Activated T-helper 1 cell treated with anti-CD3 and anti-CD28 coated beads, Interleukin-12 subunit alpha, Interleukin-12 subunit beta, Interleukin-2, Interleukin-4 antibody, amounts not matched to agents 30 ng/mL and 10 ng/mL and 1 ng/mL, durations not matched to agents 14 hours and 24 hours and 36 hours (primary cell): Measurements from ENCODE around the gene CTNS. TPM values are rescaled to one million over a fixed set of nuclear protein-coding genes. Genes with fewer than 3 reads are reported as not detected.
A peak's percentile ranks its signal among the peaks of the same experiment; 100 is the strongest.

ENCODE experiments used
- DNase-seq: peaks from one replicate; pipeline ENCODE4 v3.0.0; 2021; ENCODE audit warnings: low spot score
- H3K27ac Mint-ChIP-seq: one replicate; pipeline ENCODE4 v1.8.0; 2021; ENCODE audit warnings: mild to moderate bottlenecking, mixed read lengths
- H3K27me3 Mint-ChIP-seq: one replicate; pipeline ENCODE4 v1.8.0; 2022; ENCODE audit warnings: mild to moderate bottlenecking, moderate library complexity, mixed read lengths; ENCODE audit not compliant: insufficient read depth
- H3K36me3 Mint-ChIP-seq: one replicate; pipeline ENCODE4 v1.8.0; 2021; ENCODE audit warnings: low read depth, mixed read lengths
- H3K4me1 Mint-ChIP-seq: one replicate; pipeline ENCODE4 v1.8.0; 2021; ENCODE audit warnings: low read depth, mixed read lengths
- H3K4me3 Mint-ChIP-seq: one replicate; pipeline ENCODE4 v1.8.0; 2021; ENCODE audit warnings: mild to moderate bottlenecking, moderate library complexity, mixed read lengths
- H3K9me3 Mint-ChIP-seq: one replicate; pipeline ENCODE4 v1.8.0; 2021; ENCODE audit warnings: mixed read lengths
- intact Hi-C: fragments of 100-400 bp; cut with micrococcal nuclease; formaldehyde crosslinking; loops from one replicate; pipeline ENCODE4 v1.15.1; 2024
- total RNA-seq: library from RNA; stranded (reverse); gene quantifications from 2 replicates; pipeline ENCODE4 v1.2.3, GENCODE V29; 2022

Gene CTNS
- total RNA-seq, 1 donor from 2014 or later: 55.3 TPM

GRCh38 chr17:3656755-3657587, 20.4 kb downstream of the CTNS start:
- intact Hi-C loops: no loop called here
- Mint-ChIP-seq H3K4me1 (no peaks in the 10 kb centered on the region), H3K27me3 (no peaks in the 10 kb centered on the region), H3K9me3 (no peaks in the 10 kb centered on the region), H3K4me3 (no peak overlapping the region), H3K36me3 (peaks cover 1% of the 10 kb centered on the region), H3K27ac (no peak overlapping the region)
- no peak for DNase-seq

DNA sequence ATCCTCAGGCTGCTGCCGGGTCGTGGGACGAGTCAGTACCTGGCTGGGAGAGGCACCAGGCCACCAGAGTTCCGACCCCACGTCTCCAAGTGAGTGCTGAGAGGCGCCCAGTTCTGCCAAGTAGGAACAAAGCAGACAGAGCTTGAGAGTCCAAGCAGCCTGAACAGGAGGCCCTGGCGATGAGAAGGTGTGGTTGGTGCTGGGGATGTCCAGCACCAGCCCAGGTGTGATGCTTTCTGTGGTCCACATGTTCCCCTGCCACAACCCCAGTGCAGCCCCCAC, 21.0 kb downstream of the CTNS start:
- no peak for DNase-seq
- no peaks in the 10 kb centered on the region for H3K27me3 Mint-ChIP-seq
- H3K4me3 Mint-ChIP-seq: no peak overlapping the region
- no peaks in the 10 kb centered on the region for H3K4me1 Mint-ChIP-seq
- peaks cover 1% of the 10 kb centered on the region for H3K36me3 Mint-ChIP-seq
- no peaks in the 10 kb centered on the region for H3K9me3 Mint-ChIP-seq
- H3K27ac Mint-ChIP-seq: no peak overlapping the region
- intact Hi-C loops: no loop called here

DNA sequence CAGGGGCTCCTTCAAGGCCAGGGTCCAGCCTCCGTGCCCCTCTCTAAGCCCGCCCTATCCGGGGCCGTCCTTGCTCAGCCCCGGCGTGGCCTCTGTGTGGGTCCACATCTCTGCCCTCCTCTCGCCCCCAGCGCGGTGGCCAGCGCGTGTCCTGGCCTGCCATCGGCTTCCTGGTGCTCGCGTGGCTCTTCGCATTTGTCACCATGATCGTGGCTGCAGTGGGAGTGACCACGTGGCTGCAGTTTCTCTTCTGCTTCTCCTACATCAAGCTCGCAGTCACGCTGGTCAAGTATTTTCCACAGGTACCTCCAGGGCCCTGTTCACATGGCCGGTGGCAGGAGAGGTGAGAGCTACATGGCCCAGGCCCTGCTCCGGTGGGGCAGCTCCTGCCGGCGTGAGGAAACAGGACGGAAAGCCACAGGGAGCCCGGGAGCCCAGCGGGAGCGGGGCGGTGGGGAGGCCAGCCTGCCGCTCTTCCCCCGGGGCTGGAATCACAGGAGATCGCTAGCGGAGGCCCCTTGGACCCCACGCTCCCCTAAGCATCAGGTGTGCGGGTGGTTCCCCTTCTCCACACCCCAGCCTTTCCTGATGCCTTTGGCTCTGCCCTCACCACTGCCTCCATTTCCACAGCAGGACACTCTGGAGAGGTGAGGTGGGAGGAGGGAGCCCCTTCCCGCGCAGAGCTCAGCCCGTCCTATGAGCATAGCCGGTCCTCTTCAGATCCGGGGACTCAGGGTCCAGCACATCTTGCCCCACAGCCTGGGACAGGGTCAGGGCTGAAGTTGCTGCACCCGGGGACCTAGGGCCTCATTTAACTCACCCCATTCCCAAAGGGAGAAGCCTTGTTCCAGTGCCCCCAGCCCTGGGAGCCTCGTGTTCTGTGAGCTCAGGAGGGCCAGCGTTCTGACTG, 21.6 kb downstream of the CTNS start:
- Mint-ChIP-seq H3K27me3 (no peaks in the 10 kb centered on the region), H3K9me3 (no peaks in the 10 kb centered on the region), H3K4me1 (no peaks in the 10 kb centered on the region), H3K36me3 (peaks cover 1% of the 10 kb centered on the region), H3K4me3 (no peak overlapping the region), H3K27ac (no peak overlapping the region)
- DNase-seq: no peak
- intact Hi-C loops: no loop called here

GRCh38 chr17:3658784-3659449, 22.4 kb downstream of the CTNS start:
- Mint-ChIP-seq H3K36me3 (peaks cover 1% of the 10 kb centered on the region), H3K4me3 (no peak overlapping the region), H3K27me3 (no peaks in the 10 kb centered on the region), H3K27ac (no peak overlapping the region), H3K4me1 (no peaks in the 10 kb centered on the region), H3K9me3 (no peaks in the 10 kb centered on the region)
- intact Hi-C loops: no loop called here
- no peak for DNase-seq

DNA sequence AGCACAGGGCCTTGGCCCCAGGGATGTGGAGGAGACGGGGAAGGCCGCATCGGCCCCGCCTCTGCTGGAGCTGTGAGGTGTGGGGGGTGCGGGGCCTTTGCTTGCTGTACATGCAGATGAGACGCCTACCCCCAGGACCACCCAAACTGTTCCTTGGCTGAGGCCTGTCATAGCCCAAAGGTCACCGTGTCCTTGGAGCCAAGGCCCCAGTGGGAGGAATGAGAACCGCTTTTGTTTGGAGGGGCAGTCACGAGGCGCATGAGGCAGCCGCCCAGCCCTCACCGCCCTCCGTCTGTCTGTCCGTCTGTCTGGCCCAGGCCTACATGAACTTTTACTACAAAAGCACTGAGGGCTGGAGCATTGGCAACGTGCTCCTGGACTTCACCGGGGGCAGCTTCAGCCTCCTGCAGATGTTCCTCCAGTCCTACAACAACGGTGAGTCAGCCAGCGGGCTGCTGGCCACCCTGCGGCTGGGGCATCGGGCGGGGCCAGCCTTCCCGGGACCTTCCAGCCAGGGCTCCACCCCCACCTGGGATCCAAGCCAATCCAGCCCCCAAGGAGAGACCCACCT, 23.1 kb downstream of the CTNS start:
- Mint-ChIP-seq H3K27ac (no peak overlapping the region), H3K4me1 (no peaks in the 10 kb centered on the region), H3K9me3 (no peaks in the 10 kb centered on the region), H3K36me3 (peaks cover 3% of the 10 kb centered on the region), H3K27me3 (no peaks in the 10 kb centered on the region), H3K4me3 (no peak overlapping the region)
- no peak for DNase-seq
- intact Hi-C loops: no loop called here

GRCh38 chr17:3660311-3660891, 23.8 kb downstream of the CTNS start:
- no peaks in the 10 kb centered on the region for H3K9me3 Mint-ChIP-seq
- no peak overlapping the region for H3K4me3 Mint-ChIP-seq
- no peak overlapping the region for H3K27ac Mint-ChIP-seq
- intact Hi-C loops: no loop called here
- H3K36me3 Mint-ChIP-seq: peaks cover 6% of the 10 kb centered on the region
- H3K27me3 Mint-ChIP-seq: no peaks in the 10 kb centered on the region
- no peak for DNase-seq
- no peaks in the 10 kb centered on the region for H3K4me1 Mint-ChIP-seq

DNA sequence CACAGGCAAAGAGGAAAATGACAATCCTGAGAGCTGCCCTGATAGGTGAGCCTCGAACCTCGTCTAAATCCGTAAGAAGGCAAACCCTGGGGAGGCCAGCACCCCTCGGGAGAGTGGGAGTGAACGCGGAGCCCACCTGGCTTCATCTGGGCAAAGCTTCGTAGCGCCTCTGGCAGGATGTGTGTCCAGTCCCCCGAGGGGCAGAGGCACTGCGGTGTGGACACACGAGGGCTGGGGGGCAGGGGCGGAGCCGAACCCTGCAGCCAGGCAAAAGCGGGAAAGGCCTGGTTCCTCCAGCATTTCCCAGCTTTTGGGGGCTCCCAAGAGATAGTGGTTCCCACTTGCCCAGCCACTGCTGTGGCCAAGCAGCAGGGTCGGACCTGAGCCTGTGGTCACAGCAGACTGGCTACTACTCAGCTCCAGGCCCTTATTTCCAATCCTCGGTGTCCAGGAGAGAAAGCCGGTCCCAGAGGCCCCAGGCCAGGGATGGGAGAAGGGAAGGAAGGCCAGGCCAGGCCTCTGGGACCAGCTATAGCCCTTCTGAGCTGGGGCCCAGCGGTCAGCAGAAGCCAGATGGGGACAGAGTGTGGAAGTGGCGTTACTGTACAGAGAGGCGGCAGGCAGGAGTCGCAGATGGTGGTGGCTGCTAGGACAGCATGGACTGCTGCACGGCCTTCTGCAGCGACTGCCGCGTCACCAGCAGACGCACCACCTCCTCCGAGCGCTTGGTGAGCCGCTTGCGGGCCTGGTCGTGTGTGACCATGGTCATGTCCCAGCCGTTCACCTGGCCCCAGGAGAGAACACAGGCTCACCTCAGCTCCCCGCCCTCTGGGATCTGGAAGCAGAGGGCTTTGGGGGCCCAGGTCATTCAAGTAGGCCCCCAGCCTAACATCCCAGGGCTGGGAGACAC, 26.8 kb downstream of the CTNS start:
- Mint-ChIP-seq H3K36me3 (peaks cover 5% of the 10 kb centered on the region), H3K9me3 (no peaks in the 10 kb centered on the region), H3K27me3 (no peaks in the 10 kb centered on the region), H3K27ac (no peak overlapping the region), H3K4me3 (no peak overlapping the region), H3K4me1 (peaks cover 15% of the 10 kb centered on the region)
- DNase-seq: no peak
- intact Hi-C loops: no loop called here

DNA sequence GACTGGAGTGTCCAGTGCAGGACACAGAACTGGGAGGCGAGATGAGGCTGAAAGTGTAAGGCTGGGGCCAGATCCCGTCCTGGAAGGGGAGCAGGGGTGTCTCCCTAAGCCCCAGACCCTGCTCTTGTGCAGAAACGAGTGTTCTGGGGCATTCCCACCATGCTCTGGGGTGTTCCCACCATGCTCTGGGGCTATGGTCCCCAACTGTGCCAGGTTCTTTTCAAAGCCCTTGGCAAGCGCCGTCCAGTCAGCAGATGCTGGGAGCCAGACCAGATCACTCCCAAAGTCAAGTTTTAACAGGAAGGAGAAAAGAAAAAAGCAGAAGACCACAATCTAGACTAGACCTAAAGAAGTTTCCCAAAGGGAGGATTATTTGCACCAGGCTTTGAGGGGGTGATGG, 29.3 kb downstream of the CTNS start:
- H3K36me3 Mint-ChIP-seq: peaks cover 14% of the 10 kb centered on the region
- intact Hi-C loops: loop anchor here (5.0 kb wide), 1 partner anchor 226 kb away; the partner anchor contains the start of gene CAMKK1
- H3K4me3 Mint-ChIP-seq: peak overlapping the region; percentile 85
- peaks cover 2% of the 10 kb centered on the region for H3K27me3 Mint-ChIP-seq
- peaks cover 21% of the 10 kb centered on the region for H3K4me1 Mint-ChIP-seq
- H3K27ac Mint-ChIP-seq: no peak overlapping the region
- H3K9me3 Mint-ChIP-seq: no peaks in the 10 kb centered on the region
- no peak for DNase-seq

DNA sequence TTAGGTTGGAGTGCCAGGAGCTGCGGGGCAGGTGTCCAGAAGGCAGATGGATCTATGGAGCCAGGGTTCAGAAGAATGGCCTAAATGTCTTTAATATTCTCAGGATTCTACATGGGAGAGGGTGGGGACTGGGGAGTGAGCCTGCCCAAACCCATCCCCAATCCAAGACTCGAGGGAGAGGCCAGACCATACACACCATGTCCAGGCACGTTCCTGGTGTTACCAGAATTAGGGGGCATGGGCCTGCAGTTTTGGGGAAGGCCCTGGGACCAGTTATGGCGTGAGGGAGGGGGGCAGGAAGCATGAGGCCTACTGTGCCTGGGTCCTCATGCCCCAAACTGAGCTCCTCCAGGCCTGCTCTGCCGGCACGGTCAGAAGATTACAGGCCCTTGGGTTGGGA, 30.0 kb downstream of the CTNS start:
- peak overlapping the region; percentile 85 for H3K4me3 Mint-ChIP-seq
- H3K9me3 Mint-ChIP-seq: no peaks in the 10 kb centered on the region
- intact Hi-C loops: loop anchor here (5.0 kb wide), 1 partner anchor 226 kb away; the partner anchor contains the start of gene CAMKK1
- H3K27me3 Mint-ChIP-seq: peaks cover 2% of the 10 kb centered on the region
- DNase-seq: no peak
- H3K4me1 Mint-ChIP-seq: peaks cover 21% of the 10 kb centered on the region
- no peak overlapping the region for H3K27ac Mint-ChIP-seq
- peaks cover 14% of the 10 kb centered on the region for H3K36me3 Mint-ChIP-seq

DNA sequence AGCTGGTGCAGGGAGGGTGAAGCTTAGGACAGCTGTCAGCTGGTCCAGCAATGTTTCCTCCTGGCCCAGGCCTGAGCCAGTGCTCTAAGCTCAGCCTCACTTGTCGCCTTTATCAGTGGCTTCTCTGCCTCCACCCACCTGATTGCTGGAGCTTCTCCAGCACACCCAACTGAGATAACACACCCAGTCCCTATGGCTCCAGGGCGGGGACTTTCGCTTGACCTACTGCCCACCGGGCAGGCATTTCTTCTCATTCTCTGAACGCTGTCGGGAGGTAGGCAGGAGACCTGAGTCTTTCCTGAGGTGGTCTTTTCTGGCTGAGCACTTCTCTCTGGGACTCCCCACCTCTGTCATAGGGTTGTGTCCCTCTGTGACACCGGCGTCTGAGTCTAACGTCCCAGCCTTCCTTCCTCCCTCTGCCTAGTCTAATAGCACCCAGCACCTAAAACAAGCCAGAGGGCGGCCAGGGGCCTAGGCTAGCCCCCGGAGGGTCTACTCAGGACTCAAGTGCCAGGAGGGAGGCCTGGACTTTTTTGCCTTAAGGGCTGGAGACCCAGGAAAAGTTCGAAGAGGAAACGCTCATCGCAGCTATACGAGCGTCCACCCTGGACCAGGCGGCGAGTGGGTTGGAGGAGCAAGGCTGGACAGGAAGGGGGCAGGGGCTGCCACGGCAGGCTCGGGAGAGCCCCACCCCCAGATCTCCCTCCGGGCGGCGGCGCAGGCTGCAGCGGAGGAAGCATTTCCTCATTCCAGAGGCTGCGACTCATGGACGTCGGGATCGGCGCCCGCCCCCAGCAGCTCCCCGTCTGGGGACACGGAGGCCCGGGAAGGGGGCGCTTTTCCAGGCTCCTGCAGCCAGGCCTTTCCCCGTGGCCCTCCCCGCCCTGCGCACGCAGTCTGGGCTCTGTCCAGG, 31.1 kb downstream of the CTNS start:
- intact Hi-C loops: loop anchor here (1.0 to 5.0 kb wide), 8 partner anchors 27 to 225 kb away; partner anchors contain the start of genes CAMKK1, CTNS, HASPIN and NCBP3
- peak; percentile 19 for DNase-seq
- Mint-ChIP-seq H3K36me3 (peaks cover 17% of the 10 kb centered on the region), H3K4me3 (peak overlapping the region; percentile 98), H3K9me3 (no peaks in the 10 kb centered on the region), H3K27me3 (peaks cover 2% of the 10 kb centered on the region), H3K4me1 (peaks cover 21% of the 10 kb centered on the region), H3K27ac (peak overlapping the region; percentile 63)
